GM21786 (cell line): ENCODE results near the gene PTPRC.

ENCODE experiments used
- ATAC-seq: cut with Tn5 transposase; IDR thresholded peaks from one replicate; pipeline ENCODE4 v1.9.1; 2021; ENCODE audit not compliant: unreplicated experiment

The PTPRC gene

DNA sequence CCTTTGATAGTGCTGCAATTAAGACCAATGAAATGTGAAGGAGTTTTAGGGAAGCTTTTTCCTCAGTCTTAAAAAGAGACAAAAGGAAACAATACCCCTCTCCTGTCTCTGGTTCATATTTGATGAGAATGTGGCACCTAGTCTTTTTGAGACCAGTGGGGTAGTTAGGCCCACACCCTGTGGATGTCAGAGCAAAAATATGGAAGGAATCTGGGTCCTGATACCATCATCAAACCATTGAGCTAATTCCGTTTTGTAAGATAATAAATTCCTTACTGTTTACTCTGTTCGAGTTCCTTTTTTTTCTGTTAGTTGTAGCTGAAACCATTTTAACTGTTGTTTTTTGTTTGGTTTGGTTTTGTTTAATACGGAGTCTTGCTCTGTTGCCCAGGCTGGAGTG, 33.3 kb downstream of the PTPRC start:
- ATAC-seq, result no peak

DNA sequence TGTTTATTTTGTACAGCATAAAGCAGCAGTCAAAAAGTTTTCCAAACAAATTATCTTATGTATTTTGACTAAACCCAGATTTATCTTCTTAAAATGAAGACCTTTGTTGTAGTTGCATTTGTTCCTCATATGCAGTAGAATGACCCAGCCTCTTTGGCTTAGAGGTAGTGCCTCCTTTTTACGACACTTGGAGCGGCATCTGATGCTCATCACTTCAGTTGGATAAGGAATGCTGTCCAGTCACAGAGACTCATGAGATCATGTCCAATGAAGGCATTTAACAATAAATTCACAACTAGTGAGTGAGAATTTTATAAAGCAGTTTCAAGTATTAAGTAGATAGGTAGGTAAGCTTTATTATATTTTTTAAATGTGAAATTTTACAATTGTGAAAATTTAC, 35.2 kb downstream of the PTPRC start:
- ATAC-seq, result no peak

DNA sequence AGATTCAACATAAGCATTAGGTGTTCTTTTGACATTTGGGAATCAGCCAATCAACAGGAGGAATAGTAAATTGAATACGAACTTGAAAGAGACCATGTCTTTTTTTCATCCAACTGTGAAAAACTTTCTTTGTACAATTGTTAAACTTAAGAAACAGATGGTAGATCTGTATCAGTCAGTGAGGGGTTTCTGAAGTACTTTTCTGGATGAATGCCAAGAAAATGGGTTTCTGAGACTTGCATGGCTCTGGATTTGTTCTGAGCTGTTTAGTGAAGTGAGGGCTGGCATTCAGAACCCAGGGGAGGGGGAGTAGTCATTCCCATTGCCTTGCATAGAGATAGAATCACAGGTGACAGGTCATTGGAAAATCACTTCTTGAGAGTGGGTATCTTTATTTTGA, 37.4 kb downstream of the PTPRC start:
- ATAC-seq, result no peak

DNA sequence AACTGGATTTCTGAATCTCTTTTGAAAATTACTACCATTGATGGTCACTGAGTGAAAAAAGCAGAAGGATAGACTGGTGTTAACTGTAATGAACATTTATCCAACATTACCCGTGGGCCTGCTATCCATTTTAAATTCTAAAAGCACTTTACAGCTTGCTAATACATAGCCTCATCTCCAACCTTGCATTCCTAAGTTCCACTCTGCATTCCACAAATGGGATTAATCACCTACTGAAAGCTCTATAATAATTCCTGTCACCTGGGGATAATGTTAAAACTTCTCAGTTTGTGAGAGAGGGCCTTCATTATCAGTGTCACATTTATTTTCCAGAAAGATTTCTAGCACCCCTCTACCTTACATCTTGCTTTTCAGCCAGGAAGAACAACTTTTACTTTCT, 38.2 kb downstream of the PTPRC start:
- ATAC-seq, result no peak

DNA sequence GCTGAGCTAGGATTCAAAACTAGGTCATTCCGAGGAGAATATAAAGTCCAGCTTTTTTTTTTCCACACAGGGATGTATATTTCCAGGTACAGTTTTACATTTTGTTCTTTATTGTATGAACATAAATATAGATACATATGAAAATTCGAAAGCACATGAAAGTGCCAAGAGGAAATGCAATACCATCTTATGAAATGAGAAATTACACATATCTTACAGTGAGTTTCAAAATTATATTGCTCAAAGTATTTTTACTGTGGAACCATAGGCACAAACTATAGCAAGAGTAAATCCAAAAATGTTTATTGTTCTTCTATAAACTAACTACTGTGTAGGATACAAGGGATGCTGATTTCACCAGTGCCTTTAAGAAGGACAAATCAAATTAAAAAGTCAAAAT, 39.0 kb downstream of the PTPRC start:
- ATAC-seq, result no peak

GRCh38 chr1:198678301-198678836, 39.5 kb downstream of the PTPRC start:
- ATAC-seq, result no peak

- peak; percentile 44 for ATAC-seq
Measured at GRCh38 chr1:198678901-198679329, 40.1 kb downstream of the PTPRC start.

- ATAC-seq, result no peak
Measured at GRCh38 chr1:198679535-198680173, 40.8 kb downstream of the PTPRC start.

- no peak for ATAC-seq
Measured at GRCh38 chr1:198680174-198680875, 41.5 kb downstream of the PTPRC start.

GRCh38 chr1:198681252-198681651, 42.4 kb downstream of the PTPRC start:
- ATAC-seq, result no peak

DNA sequence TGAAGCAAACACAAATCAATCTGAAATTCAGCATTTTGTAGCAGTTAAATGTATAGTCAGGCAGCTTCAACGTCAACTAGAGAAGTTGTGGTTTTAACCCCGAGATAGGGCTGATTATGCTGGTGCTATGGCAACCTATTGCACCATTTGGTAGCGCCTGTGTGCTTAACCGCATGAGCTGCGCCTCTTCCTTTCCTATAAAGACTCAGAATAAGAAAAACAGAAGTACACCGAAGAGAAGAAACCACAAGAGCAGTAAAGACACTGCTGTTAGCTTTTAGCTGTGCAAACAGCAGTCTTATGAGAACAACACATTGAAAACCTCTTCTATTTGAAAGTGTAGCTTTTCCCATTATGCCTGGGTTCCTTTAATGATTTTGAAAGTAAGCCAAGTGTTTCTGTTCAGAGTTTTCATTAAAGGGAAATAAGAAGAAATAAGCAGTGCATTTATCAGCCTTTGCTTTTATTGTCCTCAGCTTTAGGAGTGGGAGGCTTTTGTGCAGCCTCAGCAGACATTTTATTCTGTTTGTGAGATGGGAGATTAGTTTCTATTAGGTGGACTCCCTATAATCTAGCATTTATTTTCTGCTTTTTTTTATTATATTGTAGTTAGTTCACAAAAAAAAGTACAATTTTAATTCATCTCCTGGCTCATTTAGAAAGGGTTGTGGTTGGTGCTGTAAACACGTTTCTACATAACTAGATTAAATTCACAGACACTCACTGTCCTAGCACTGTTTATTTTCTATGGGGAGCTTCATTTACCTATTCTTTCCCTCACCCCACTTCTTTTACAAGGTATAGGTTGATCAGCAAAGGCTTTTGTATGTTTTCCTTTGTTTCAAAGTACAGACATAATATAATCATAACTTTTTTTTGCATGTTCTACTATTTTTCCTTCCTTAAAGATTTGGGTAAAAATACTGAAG, 43.3 kb downstream of the PTPRC start:
- peak; percentile 94 for ATAC-seq

DNA sequence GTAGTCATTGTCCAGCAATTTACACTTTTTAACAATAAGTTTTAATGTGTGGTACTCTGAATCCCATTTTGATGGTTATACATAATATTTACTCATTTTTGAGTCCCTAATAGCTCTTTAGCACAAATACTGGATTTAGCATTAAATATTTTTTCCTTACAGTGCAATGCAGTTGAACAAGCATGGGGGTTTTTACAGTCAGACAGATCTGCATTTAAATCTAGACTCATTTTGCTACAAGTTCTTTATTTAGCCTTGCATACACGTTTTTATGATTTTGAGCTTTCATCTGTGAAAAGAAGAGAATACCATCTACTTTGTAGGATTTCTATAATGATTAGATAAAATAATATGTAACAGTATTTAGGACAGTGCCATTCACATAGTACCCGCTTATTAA, 44.0 kb downstream of the PTPRC start:
- no peak for ATAC-seq

- ATAC-seq, result no peak
Measured at GRCh38 chr1:198683449-198683848, 44.6 kb downstream of the PTPRC start.

DNA sequence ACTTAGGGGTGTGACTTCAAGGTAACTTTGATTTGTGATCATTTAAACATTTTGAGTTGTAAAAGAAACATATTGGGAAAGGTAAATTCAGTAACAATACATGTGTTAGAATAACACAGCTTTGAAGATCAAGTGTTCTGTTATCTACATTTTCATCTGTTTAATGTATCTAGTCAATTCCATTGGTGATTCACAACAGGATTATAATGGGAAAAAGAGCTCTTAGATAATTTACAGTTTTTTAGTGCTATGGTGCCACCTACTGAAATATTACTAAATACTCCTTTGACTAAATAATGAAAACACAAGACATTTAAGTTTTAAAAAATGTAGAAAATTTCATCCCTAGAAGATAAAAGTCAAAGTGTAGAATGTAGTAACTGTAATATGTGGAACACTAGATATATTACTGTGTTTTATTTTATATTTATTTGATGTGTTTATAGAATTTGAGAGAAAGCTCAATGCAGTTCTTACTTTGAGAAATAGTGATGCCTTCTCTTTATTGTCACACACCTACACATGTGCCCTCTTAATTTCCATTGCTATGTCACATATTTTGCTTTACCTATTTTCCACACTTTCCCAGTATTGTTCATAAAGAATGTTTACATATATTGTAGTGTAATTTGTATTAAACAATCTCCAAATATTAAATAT, 47.4 kb downstream of the PTPRC start:
- ATAC-seq, result no peak

DNA sequence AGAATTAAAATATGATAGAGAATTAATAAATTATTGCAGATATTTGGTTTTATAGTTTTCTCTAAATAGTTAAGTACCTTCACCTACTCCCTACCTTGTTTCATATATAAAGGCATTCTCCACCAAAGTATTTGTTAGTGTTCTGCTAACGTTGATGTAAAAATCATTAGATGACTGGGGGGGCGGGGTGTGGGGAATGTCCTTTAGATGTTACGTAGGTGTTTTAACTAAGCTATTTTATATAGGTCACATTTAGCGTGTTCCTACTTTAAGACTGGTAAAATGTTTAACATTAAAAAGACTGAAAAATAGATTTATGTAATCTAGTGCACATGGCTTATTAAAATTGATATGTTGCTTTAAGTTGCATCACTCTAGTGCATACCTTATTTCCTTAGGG, 48.6 kb downstream of the PTPRC start:
- ATAC-seq, result no peak

DNA sequence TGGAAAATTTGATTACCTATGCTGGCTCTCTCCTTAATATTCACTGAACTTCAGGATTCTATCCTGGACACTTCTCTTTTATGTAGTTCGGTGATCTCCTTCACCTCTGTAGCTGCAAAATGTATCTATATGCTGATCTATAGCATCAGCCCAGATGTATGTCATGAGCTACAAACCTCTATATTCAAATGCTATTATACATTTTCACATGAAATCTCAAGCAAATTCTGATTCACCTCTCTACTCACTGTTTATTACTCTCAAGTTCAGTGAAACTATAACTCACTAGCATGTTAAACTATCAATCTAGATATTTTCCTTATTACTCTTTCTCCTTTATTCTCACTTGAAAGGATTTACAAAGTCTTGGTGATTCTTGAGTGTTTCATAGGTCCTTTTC, 52.2 kb downstream of the PTPRC start:
- no peak for ATAC-seq

DNA sequence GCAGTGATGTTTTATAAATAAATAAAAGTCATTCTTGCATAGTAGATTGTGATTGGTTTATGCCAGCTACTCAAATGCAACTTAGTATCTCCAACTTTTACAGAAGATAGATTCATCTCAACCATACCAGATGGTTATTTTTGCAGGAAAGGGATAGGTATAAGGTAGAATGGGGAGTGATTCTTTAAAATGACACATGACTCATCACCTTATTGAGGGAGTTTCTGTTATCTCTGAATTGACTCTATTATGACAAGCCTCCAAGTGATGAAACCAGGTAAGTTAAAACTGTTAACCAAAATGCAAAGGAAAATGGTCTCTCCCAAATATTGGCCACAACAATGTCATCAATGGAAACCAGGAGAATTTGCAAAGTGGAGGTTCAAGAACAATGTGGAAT, 54.5 kb downstream of the PTPRC start:
- ATAC-seq, result no peak

GRCh38 chr1:198694542-198694941, 55.7 kb downstream of the PTPRC start:
- ATAC-seq, result no peak

- ATAC-seq, result peak; percentile 79
Measured at GRCh38 chr1:198696211-198696610, 57.4 kb downstream of the PTPRC start.

DNA sequence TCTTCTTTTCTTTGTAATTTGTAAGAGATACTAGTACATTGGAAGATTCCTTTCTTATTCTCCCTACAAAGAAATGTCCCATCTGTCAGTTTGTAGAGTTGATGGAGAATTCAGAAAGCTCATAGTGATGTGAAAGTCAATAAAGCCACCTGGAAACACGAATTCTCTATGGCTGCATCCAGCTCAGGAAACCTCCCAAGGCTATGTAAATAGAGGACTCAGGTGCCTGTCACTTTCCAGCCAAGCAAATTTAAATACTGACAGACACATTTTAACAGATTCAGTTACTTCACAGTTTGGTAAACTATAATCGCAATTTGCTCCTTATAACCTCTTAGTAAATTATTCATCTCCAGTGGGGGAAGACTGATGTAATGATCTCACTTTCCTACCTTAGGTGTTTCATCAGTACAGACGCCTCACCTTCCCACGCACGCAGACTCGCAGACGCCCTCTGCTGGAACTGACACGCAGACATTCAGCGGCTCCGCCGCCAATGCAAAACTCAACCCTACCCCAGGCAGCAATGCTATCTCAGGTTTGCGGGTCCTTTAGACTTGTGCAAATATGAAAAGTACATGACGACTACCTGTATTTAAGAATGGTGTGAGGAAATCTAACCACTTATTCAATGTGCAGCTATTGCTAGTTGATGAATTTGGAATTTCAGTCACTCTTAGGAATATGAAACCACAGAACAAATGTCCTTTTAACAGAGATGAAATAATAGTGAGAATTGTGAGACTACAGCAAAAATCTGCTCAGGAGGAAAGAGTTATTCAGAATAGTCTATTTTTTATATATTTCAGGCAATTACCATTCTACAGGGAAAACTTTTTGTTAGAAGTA, 60.6 kb downstream of the PTPRC start:
- ATAC-seq, result no peak
